ENCODE results near the gene RIT2. TPM values are rescaled to one million over a fixed set of nuclear protein-coding genes. Genes with fewer than 3 reads are reported as not detected.

RIT2 gene
- total RNA-seq, 1 experiment from 2014 or later: not detected

- TF ChIP-seq CTCF (IDR thresholded peaks at IDR 0.05; ENCODE audit: insufficient read depth in 1 of 2, low read depth in 1 of 2, low read length in 1 of 2, severe bottlenecking in 1 of 2, unreplicated experiment in 1 of 2): no peak
- POLR2A ChIA-PET: no interaction called here
- CTCF ChIA-PET: no interaction called here
- no peaks in the 10 kb centered on the region for H3K9me3 ChIP-seq
- H3K36me3 Mint-ChIP-seq (ENCODE audit: insufficient read depth, unreplicated experiment): no peaks in the 10 kb centered on the region
- no peaks in the 10 kb centered on the region for H3K36me3 ChIP-seq (ENCODE audit: control insufficient read depth, insufficient read depth, low read length)
- no peak for DNase-seq
- no TSS peak for BruUV-seq (replicated peaks)
- intact Hi-C loops (cut with micrococcal nuclease; ENCODE audit: unreplicated experiment): no loop called here
- peaks cover 8% of the 10 kb centered on the region for H3K4me1 Mint-ChIP-seq (ENCODE audit: low read depth, unreplicated experiment)
- H3K27ac Mint-ChIP-seq (ENCODE audit: unreplicated experiment): no peak overlapping the region
- H3K9me3 Mint-ChIP-seq (ENCODE audit: unreplicated experiment): no peaks in the 10 kb centered on the region
- H3K4me3 Mint-ChIP-seq (ENCODE audit: unreplicated experiment): no peak overlapping the region
- H3K27me3 Mint-ChIP-seq (ENCODE audit: insufficient read depth, unreplicated experiment): no peaks in the 10 kb centered on the region
- H3K27me3 ChIP-seq (replicated peaks; ENCODE audit: control insufficient read depth, insufficient read depth, low read length): no peaks in the 10 kb centered on the region
- no peaks in the 10 kb centered on the region for H3K4me1 ChIP-seq
- H3K4me3 ChIP-seq (ENCODE audit: low read depth, low read length): no peak overlapping the region
Observed at GRCh38 chr18:42745171-42745570, 370.3 kb downstream of the RIT2 start.

GRCh38 chr18:42743373-42744138 lies 371.9 kb downstream of the RIT2 start:
- Mint-ChIP-seq H3K4me3 (ENCODE audit: unreplicated experiment) (no peak overlapping the region), H3K9me3 (ENCODE audit: unreplicated experiment) (no peaks in the 10 kb centered on the region), H3K36me3 (ENCODE audit: insufficient read depth, unreplicated experiment) (no peaks in the 10 kb centered on the region), H3K27ac (ENCODE audit: unreplicated experiment) (no peak overlapping the region), H3K4me1 (ENCODE audit: low read depth, unreplicated experiment) (peaks cover 8% of the 10 kb centered on the region), H3K27me3 (ENCODE audit: insufficient read depth, unreplicated experiment) (no peaks in the 10 kb centered on the region)
- BruUV-seq (replicated peaks): no TSS peak
- Histone ChIP-seq H3K36me3 (ENCODE audit: control insufficient read depth, insufficient read depth, low read length) (no peaks in the 10 kb centered on the region), H3K9me3 (no peaks in the 10 kb centered on the region), H3K27me3 (replicated peaks; ENCODE audit: control insufficient read depth, insufficient read depth, low read length) (no peaks in the 10 kb centered on the region), H3K4me3 (ENCODE audit: low read depth, low read length) (no peak overlapping the region), H3K4me1 (no peaks in the 10 kb centered on the region)
- DNase-seq: no peak
- ChIA-PET CTCF (no interaction called here), POLR2A (no interaction called here)
- TF ChIP-seq CTCF (IDR thresholded peaks at IDR 0.05; ENCODE audit: insufficient read depth in 1 of 2, low read depth in 1 of 2, low read length in 1 of 2, severe bottlenecking in 1 of 2, unreplicated experiment in 1 of 2): no peak
- intact Hi-C loops (cut with micrococcal nuclease; ENCODE audit: unreplicated experiment): no loop called here

- H3K9me3 Mint-ChIP-seq (ENCODE audit: unreplicated experiment): no peaks in the 10 kb centered on the region
- ChIA-PET POLR2A (no interaction called here), CTCF (no interaction called here)
- peaks cover 8% of the 10 kb centered on the region for H3K4me1 Mint-ChIP-seq (ENCODE audit: low read depth, unreplicated experiment)
- Histone ChIP-seq H3K4me1 (no peaks in the 10 kb centered on the region), H3K9me3 (no peaks in the 10 kb centered on the region), H3K36me3 (ENCODE audit: control insufficient read depth, insufficient read depth, low read length) (no peaks in the 10 kb centered on the region), H3K27me3 (replicated peaks; ENCODE audit: control insufficient read depth, insufficient read depth, low read length) (no peaks in the 10 kb centered on the region), H3K4me3 (ENCODE audit: low read depth, low read length) (no peak overlapping the region)
- no peak overlapping the region for H3K4me3 Mint-ChIP-seq (ENCODE audit: unreplicated experiment)
- H3K27ac Mint-ChIP-seq (ENCODE audit: unreplicated experiment): no peak overlapping the region
- no peaks in the 10 kb centered on the region for H3K36me3 Mint-ChIP-seq (ENCODE audit: insufficient read depth, unreplicated experiment)
- DNase-seq: no peak
- H3K27me3 Mint-ChIP-seq (ENCODE audit: insufficient read depth, unreplicated experiment): no peaks in the 10 kb centered on the region
- TF ChIP-seq CTCF (IDR thresholded peaks at IDR 0.05; ENCODE audit: insufficient read depth in 1 of 2, low read depth in 1 of 2, low read length in 1 of 2, severe bottlenecking in 1 of 2, unreplicated experiment in 1 of 2): no peak
- intact Hi-C loops (cut with micrococcal nuclease; ENCODE audit: unreplicated experiment): no loop called here
- no TSS peak for BruUV-seq (replicated peaks)
Observed at GRCh38 chr18:42742969-42743368, 372.5 kb downstream of the RIT2 start.
